Breast epithelium (tissue), 4 donors: Measurements from ENCODE around the gene ZNF592. TPM values are rescaled to one million over a fixed set of nuclear protein-coding genes. Genes with fewer than 3 reads are reported as not detected.
"Not testable (repeated sequence)": the region's sequence is repeated elsewhere in the genome, so short reads cannot be mapped to it uniquely, and the experiment has no call there.

ENCODE experiments used
- DNase-seq, 2 donors: peaks; one replicate each; pipeline ENCODE4 v3.0.0-alpha.2; 2019; ENCODE audit warnings: low spot score in 2 of 2
- H3K27ac ChIP-seq, 2 donors: fragments of 200-600 bp; sonication (generic) in 1 of 2; one replicate each; pipeline ENCODE4 v1.5.1; 2016 to 2019; ENCODE audit warnings: mild to moderate bottlenecking in 1 of 2
- H3K27me3 ChIP-seq, 2 donors: fragments of 200-600 bp; sonication (generic) in 1 of 2; one replicate each; pipeline versions ENCODE4 v1.5.1 to v1.6.0; 2017 to 2019; ENCODE audit warnings: control low read depth in 1 of 2, mild to moderate bottlenecking in 1 of 2
- H3K36me3 ChIP-seq: fragments of 200-600 bp; one replicate; pipeline ENCODE4 v1.5.1; 2019
- H3K4me1 ChIP-seq, 2 donors: fragments of 200-600 bp; sonication (generic); one replicate each; pipeline ENCODE4 v1.5.1; 2016 to 2019; ENCODE audit warnings: control low read depth in 1 of 2
- H3K4me3 ChIP-seq, 3 donors: fragments of 200-600 bp; sonication (generic); 1 replicate in 2 of 3; 2 replicates in 1 of 3; pipeline ENCODE4 v1.5.1; 2016 to 2019; ENCODE audit warnings: mild to moderate bottlenecking in 3 of 3, moderate library complexity in 2 of 3
- H3K9me3 ChIP-seq, 2 donors: fragments of 200-600 bp; sonication (generic) in 1 of 2; one replicate each; pipeline ENCODE4 v1.5.1; 2016 to 2019; ENCODE audit warnings: control low read depth in 1 of 2
- CTCF ChIP-seq, 3 donors: fragments of 450-650 bp; IDR thresholded peaks; one replicate each; pipeline ENCODE4 v1.5.1; 2016 to 2017; ENCODE audit warnings: antibody characterized with exemption in 3 of 3, mild to moderate bottlenecking in 3 of 3, moderate library complexity in 3 of 3
- POLR2A ChIP-seq: fragments of 450-650 bp; IDR thresholded peaks from one replicate; pipeline ENCODE4 v1.6.1; 2016; ENCODE audit warnings: antibody characterized with exemption, mild to moderate bottlenecking, moderate library complexity
- POLR2AphosphoS5 ChIP-seq, 3 donors: sonication (generic); formaldehyde crosslinking; IDR thresholded peaks; one replicate each; pipeline ENCODE4 v1.6.1; 2017; ENCODE audit warnings: antibody characterized with exemption in 3 of 3
- intact Hi-C: fragments of 100-400 bp; cut with DNase I; formaldehyde crosslinking; loops from one replicate; pipeline ENCODE4 v1.15.1; 2023; ENCODE audit warnings: low total_unique reads
- total RNA-seq, 3 donors: library from RNA; depleted of rRNA; stranded (reverse); fragments of >200 nt; gene quantifications; one replicate each; pipeline ENCODE4 v1.1.0, GENCODE V29; 2016

ZNF592 gene
- total RNA-seq, 3 donors from 2014 or later: 14.1 to 18.4 (median 18.2) TPM

GRCh38 chr15:84749111-84749991 lies 959 bp downstream of the ZNF592 start:
- Histone ChIP-seq H3K27ac (peak overlapping the region; percentile 99), H3K4me3 (peak overlapping the region; percentile 62 to 98 (median 84)), H3K36me3 (no peaks in the 10 kb centered on the region), H3K27me3 (no peaks in the 10 kb centered on the region), H3K9me3 (no peaks in the 10 kb centered on the region), H3K4me1 (peaks cover 3 to 6% of the 10 kb centered on the region in 2 donors)
- intact Hi-C loops: no loop called here
- no peak for TF ChIP-seq POLR2A
- TF ChIP-seq POLR2AphosphoS5 (IDR thresholded peaks at IDR 0.05): no peak
- no peak for TF ChIP-seq CTCF (IDR thresholded peaks at IDR 0.05)
- peak in 1 of 2 donors; percentile 30 for DNase-seq

GRCh38 chr15:84750583-84751092 lies 2.2 kb downstream of the ZNF592 start:
- H3K9me3 ChIP-seq: no peaks in the 10 kb centered on the region
- H3K27me3 ChIP-seq: no peaks in the 10 kb centered on the region
- no peak for TF ChIP-seq POLR2AphosphoS5 (IDR thresholded peaks at IDR 0.05)
- no peak for TF ChIP-seq POLR2A
- TF ChIP-seq CTCF (IDR thresholded peaks at IDR 0.05): no peak
- H3K4me1 ChIP-seq: peaks cover 3 to 9% of the 10 kb centered on the region in 2 donors
- intact Hi-C loops: no loop called here
- peak overlapping the region in 2 of 3 donors; percentile 3 to 37 for H3K4me3 ChIP-seq
- DNase-seq: no peak
- peak overlapping the region; percentile 56 to 99 for H3K27ac ChIP-seq
- H3K36me3 ChIP-seq: no peaks in the 10 kb centered on the region

GRCh38 chr15:84751721-84752120 lies 3.3 kb downstream of the ZNF592 start:
- intact Hi-C loops, H3K27me3 ChIP-seq, H3K4me3 ChIP-seq, H3K9me3 ChIP-seq, H3K27ac ChIP-seq, H3K36me3 ChIP-seq, DNase-seq: not testable (repeated sequence)
- H3K4me1 ChIP-seq: peaks cover 3 to 11% of the 10 kb centered on the region in 2 donors

GRCh38 chr15:84752195-84752594 lies 3.8 kb downstream of the ZNF592 start:
- Histone ChIP-seq H3K4me3 (peak overlapping the region in 1 of 3 donors; percentile 20), H3K36me3 (no peaks in the 10 kb centered on the region), H3K9me3 (no peaks in the 10 kb centered on the region), H3K27me3 (no peaks in the 10 kb centered on the region), H3K27ac (peak overlapping the region; percentile 56 to 67), H3K4me1 (peaks cover 3 to 11% of the 10 kb centered on the region in 2 donors)
- DNase-seq: no peak
- intact Hi-C loops: no loop called here
- no peak for TF ChIP-seq CTCF (IDR thresholded peaks at IDR 0.05)
- no peak for TF ChIP-seq POLR2AphosphoS5 (IDR thresholded peaks at IDR 0.05)
- TF ChIP-seq POLR2A: no peak

- DNase-seq: no peak
- TF ChIP-seq POLR2AphosphoS5 (IDR thresholded peaks at IDR 0.05): no peak
- no peak for TF ChIP-seq CTCF (IDR thresholded peaks at IDR 0.05)
- TF ChIP-seq POLR2A: no peak
- Histone ChIP-seq H3K4me3 (peak overlapping the region in 1 of 3 donors; percentile 20), H3K4me1 (peaks cover 3 to 11% of the 10 kb centered on the region in 2 donors), H3K9me3 (no peaks in the 10 kb centered on the region), H3K27ac (peak overlapping the region; percentile 56 to 67), H3K36me3 (no peaks in the 10 kb centered on the region), H3K27me3 (no peaks in the 10 kb centered on the region)
- intact Hi-C loops: no loop called here
These were observed 4.3 kb downstream of the ZNF592 start for GRCh38 chr15:84752700-84753099.

GRCh38 chr15:84754889-84755288 lies 6.5 kb downstream of the ZNF592 start:
- H3K4me1 ChIP-seq: peaks cover 3 to 11% of the 10 kb centered on the region in 2 donors
- H3K4me3 ChIP-seq, H3K27me3 ChIP-seq, H3K36me3 ChIP-seq, H3K9me3 ChIP-seq, intact Hi-C loops, DNase-seq, H3K27ac ChIP-seq: not testable (repeated sequence)
